A204.1 (cell line): Measurements from ENCODE around the gene TERB1.
"Not testable (repeated sequence)": the region's sequence is repeated elsewhere in the genome, so short reads cannot be mapped to it uniquely, and the experiment has no call there.

Source experiments
- FAIRE-seq: peaks from 2 replicates; lab custom pipeline; 2012; peaks lifted over from hg19 to GRCh38; lab: Jason Lieb, UNC

TERB1 gene

DNA sequence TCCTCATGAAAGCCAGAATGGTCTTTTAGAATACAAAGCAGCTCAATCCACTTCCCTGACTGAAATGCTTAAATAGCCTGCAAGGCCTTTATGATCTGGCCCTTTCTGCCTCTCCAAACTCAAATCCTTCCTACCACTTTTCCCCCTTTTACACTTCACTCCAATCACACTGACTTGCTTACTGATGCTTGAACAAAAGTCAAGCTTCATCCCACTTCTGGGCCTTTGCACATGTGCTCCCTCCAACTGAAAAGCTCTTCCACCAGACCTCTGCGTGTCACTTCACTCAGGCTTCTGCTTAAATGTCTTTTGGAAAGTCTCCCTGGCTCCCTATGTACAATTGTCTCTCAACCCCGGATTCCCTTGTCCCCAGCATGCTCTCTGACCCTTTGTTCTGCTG lies 13.3 kb upstream of the TERB1 start:
- FAIRE-seq: no peak

- no peak for FAIRE-seq
Observed at GRCh38 chr16:66811043-66811442, 9.7 kb upstream of the TERB1 start.

- no peak for FAIRE-seq
Observed at GRCh38 chr16:66810391-66810790, 9.0 kb upstream of the TERB1 start.

DNA sequence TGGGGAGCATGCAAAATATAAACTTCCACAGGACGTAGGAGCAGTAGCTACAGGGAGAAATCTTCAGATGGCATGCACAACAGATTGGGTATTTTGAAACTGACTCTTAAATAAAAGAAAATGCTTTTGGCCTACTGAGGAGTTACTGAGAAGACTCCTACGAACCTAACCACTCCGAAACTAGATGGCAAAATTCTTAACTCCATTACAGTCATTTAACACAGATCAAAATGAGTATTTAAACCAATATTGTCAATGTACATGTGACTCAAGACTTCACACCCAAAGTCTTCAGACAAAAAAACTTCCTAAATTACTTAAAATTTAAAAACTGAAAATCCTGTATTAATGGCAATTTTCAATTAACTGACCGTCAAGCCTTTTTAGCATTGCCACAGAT lies 8.4 kb upstream of the TERB1 start:
- FAIRE-seq: no peak

DNA sequence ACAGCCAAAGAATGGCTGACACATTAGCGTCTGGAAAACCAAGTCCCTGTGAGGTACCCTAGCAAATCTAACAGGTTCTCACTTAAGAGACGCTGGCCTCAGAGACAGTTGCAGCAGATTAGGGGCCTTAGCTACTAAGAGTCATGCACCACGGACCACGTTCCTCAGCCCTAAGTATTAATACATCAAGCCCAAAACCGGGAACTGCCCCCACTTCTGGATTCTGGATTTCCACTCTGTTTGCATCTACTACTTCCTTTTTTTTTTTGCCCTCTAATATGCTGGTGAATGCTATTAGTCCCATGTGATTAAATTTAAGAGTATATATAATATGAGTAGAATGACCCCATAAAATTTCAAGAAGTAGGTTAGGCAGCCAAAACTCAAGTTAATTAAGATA lies 775 bp upstream of the TERB1 start:
- FAIRE-seq: no peak

DNA sequence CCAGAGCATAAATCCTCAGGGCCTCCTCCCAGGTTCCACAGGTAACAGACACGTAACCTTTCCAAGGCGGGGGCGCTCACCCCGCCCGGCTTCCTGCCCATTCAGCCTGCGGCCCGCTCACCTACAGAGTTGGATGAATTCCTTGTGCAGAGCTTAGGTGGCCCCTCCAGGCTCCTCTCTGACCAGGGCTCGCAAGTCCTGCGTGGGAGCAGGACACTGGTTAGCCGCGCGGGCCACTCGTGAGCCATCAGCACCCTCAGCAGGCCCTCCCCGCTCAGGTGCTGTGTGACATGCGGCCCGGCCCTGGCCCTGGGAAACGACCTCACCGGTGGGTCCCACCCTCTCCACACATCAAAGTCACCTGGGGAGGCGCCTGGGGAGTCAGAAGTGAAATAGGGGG lies 528 bp downstream of the TERB1 start:
- FAIRE-seq: no peak

- FAIRE-seq: no peak
Observed at GRCh38 chr16:66798161-66798560, 3.2 kb downstream of the TERB1 start.

GRCh38 chr16:66793984-66794383 lies 7.4 kb downstream of the TERB1 start:
- not testable (repeated sequence) for FAIRE-seq

GRCh38 chr16:66790130-66790733 lies 11.2 kb downstream of the TERB1 start:
- FAIRE-seq: no peak

DNA sequence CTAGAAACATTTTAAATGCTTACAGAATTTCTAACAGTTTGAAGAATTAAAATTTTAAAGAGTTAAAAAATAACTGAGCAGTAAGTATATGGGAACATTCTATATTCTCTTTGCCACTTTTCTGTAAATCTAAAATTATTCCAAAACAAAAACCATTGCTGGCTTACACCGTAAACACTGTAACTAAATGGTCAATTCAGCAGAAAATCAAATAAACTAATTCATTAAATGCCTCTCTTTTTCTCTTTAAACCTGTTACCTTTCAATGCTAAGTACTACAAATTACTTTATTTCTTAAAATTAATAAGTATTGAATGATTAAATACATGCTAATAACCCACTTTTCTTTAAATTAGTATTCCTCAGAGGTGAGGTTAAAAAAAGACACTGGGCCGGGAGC lies 14.0 kb downstream of the TERB1 start:
- FAIRE-seq: no peak

GRCh38 chr16:66786551-66786950 lies 14.8 kb downstream of the TERB1 start:
- no peak for FAIRE-seq

DNA sequence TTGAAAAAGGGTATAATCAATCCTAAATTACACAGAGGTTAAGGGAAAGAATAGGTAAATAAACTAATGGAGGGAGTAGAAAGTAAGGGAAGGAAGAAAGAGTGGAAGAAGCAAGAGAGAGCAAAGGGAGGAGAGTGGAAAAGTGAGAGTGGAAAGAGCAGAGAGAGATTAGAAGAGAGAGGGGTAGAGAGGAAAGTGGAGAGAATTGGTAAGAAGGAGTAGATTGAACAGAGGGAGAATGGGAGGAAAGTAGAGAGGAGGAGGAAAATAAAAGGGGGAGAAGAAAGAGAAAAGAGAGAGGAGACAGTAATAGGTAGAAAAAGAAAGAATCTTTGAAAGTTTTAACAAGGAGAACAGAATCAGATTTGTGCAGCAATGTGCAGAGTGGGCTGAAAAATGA lies 24.9 kb downstream of the TERB1 start:
- FAIRE-seq: no peak

- no peak for FAIRE-seq
Observed at GRCh38 chr16:66774981-66775380, 26.4 kb downstream of the TERB1 start.

DNA sequence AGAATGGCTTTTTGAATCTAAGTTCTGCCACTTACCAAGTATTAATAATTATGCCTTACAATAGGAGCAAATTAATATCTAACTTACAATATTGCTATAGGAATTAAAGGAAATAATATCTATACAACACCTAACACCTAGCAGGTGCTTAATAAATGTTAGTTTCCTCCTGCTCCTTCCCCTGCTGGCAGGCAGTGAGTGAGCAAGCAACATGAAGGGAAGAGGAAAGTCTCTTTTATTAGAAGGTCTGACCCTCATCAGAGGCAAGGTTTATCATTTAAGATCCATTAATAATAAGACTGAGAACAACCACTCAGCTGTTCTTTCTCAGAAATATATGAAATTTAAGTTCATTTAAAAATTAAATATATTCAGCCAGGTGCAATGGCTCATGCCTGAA lies 43.3 kb downstream of the TERB1 start:
- no peak for FAIRE-seq

- FAIRE-seq: no peak
Observed at GRCh38 chr16:66754819-66755218, 46.6 kb downstream of the TERB1 start.

DNA sequence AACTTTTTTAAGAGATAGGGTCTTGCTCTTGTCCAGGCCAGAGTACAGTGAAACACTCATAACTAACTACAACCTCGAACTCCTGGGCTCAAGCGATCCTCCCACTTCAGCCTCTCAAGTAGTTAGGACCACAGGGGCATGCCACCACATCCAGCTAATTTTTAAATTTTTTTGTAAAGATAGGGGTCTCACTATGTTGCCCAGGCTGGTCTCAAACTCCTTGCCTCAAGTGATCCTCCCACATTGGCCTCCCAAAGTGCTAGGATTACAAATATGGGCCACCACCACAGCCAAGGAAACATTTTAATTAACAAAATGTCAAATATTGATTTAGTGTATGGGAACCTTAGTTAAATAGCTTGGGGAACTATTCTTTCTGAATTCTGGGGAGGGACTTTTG lies 47.2 kb downstream of the TERB1 start:
- FAIRE-seq: no peak

- FAIRE-seq: no peak
Observed at GRCh38 chr16:66752958-66753357, 48.4 kb downstream of the TERB1 start.

- FAIRE-seq: no peak
Observed at GRCh38 chr16:66752379-66752778, 49.0 kb downstream of the TERB1 start.

DNA sequence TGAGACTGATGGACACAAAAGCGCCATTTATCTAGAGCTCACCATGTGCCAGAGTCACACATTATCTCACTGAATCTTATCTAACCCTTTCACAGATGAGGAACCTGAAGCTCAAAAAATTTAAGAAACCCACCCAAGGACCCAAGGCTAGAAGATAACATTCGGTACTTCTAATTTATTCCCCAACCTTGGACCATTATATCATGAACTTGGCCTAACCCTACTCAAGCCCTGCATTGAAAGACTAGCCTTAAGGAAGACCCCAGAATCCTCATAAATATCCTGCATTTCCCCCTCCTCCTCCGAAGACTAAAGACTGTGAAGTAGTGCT lies 49.4 kb downstream of the TERB1 start:
- FAIRE-seq: no peak

GRCh38 chr16:66751303-66751991 lies 49.9 kb downstream of the TERB1 start, which contains the start of gene DYNC1LI2:
Gene DYNC1LI2, minus strand, starts transcription at chr16:66751609. Its CDS starts 18 bp downstream, at chr16:66751591.
- FAIRE-seq: no peak

GRCh38 chr16:66751053-66751302 lies 50.4 kb downstream of the TERB1 start:
- no peak for FAIRE-seq

GRCh38 chr16:66750279-66751052 lies 50.9 kb downstream of the TERB1 start:
- FAIRE-seq: no peak

GRCh38 chr16:66746682-66747081 lies 54.7 kb downstream of the TERB1 start:
- no peak for FAIRE-seq

DNA sequence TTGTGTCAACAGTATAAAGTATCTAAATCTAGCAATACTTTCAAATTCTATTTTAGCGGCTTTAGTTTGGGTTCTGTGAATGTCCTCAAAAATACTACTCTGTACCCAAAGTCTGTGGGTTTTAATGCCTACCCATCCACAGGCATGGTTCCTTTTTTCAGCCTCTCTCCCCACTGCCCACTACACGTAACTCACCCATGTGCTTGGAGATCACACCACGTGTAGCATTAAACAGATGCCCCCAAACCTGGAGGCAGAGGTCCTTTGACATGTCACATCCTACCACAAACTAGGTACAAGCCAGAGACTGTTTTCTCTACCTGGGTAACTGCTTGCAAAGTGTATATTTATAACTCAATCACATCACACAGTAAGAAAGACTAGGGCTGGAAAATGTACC lies 55.3 kb downstream of the TERB1 start:
- no peak for FAIRE-seq
